IMR-90 (cell line): ENCODE measurements around the gene GRB10. TPM values are rescaled to one million over a fixed set of nuclear protein-coding genes. Genes with fewer than 3 reads are reported as not detected.

Experiments used
- ATAC-seq: fragments of 200-7000 bp; cut with Tn5 transposase; 2 replicates; pipeline ENCODE4 v1.9.1; 2020; ENCODE audit warnings: low read depth, mild to moderate bottlenecking, moderate library complexity
- BruUV-seq: library from RNA; stranded (reverse); fragments of 400-500 nt; replicated peaks from 2 replicates; lab custom pipeline; 2021; lab: Mats Ljungman, UMichigan
- CTCF ChIA-PET: fragments of 300-600 bp; formaldehyde crosslinking; extraction: SDS; loops from one replicate; lab custom pipeline; 2021; ENCODE audit warnings: antibody characterized with exemption; lab: Yijun Ruan, JAX
- POLR2A ChIA-PET: fragments of 300-600 bp; sonication (Branson Sonifier 250); formaldehyde crosslinking; loops from one replicate; lab custom pipeline; 2022; ENCODE audit warnings: antibody characterized with exemption; ENCODE audit not compliant: unreplicated experiment; lab: Charles Lee
- DNase-seq: peaks from one replicate; pipeline ENCODE4 v3.0.0; 2013
- H2AFZ ChIP-seq: replicated peaks from 2 replicates; pipeline ENCODE3; 2013; ENCODE audit warnings: low read length, mild to moderate bottlenecking; ENCODE audit not compliant: poor library complexity
- H2AK5ac ChIP-seq: 2 replicates; pipeline ENCODE4 v1.6.1; 2013; ENCODE audit warnings: low read depth, low read length, inconsistent platforms
- H2AK9ac ChIP-seq: replicated peaks from 2 replicates; pipeline ENCODE3; 2013; ENCODE audit warnings: mild to moderate bottlenecking, low read depth, low read length, moderate library complexity; ENCODE audit not compliant: poor library complexity
- H2BK120ac ChIP-seq: 2 replicates; pipeline ENCODE4 v1.6.1; 2013; ENCODE audit warnings: low read depth, low read length, inconsistent platforms
- H2BK15ac ChIP-seq: 3 replicates; pipeline ENCODE4 v1.6.1; 2013; ENCODE audit warnings: low read depth, low read length, inconsistent platforms
- H2BK20ac ChIP-seq: 2 replicates; pipeline ENCODE4 v1.6.1; 2013; ENCODE audit warnings: low read depth, mild to moderate bottlenecking, inconsistent platforms, low read length, moderate library complexity
- H2BK5ac ChIP-seq: 2 replicates; pipeline ENCODE4 v1.6.1; 2013; ENCODE audit warnings: mild to moderate bottlenecking, low read depth, low read length, inconsistent platforms; ENCODE audit not compliant: poor library complexity, severe bottlenecking
- H3K14ac ChIP-seq: replicated peaks from 2 replicates; pipeline ENCODE4 v1.6.1; 2013; ENCODE audit warnings: low read depth, low read length, inconsistent platforms
- H3K18ac ChIP-seq: 2 replicates; pipeline ENCODE4 v1.6.1; 2013; ENCODE audit warnings: low read depth, low read length, control low read depth
- H3K23ac ChIP-seq: 2 replicates; pipeline ENCODE4 v1.6.1; 2013; ENCODE audit warnings: low read depth, low read length, inconsistent platforms
- H3K27ac ChIP-seq: 2 replicates; pipeline ENCODE4 v1.5.1; 2013; ENCODE audit warnings: mild to moderate bottlenecking, control low read depth, low read length; ENCODE audit not compliant: insufficient read depth
- H3K27me3 ChIP-seq: 2 replicates; pipeline ENCODE4 v1.6.1; 2013; ENCODE audit warnings: low read length; ENCODE audit not compliant: control insufficient read depth, insufficient read depth
- H3K36me3 ChIP-seq: 2 replicates; pipeline ENCODE4 v1.6.1; 2013; ENCODE audit warnings: low read length, mixed read lengths; ENCODE audit not compliant: control insufficient read depth, insufficient read depth
- H3K4ac ChIP-seq: 2 replicates; pipeline ENCODE4 v1.6.1; 2013; ENCODE audit warnings: low read depth, low read length, inconsistent platforms
- H3K4me1 ChIP-seq: 2 replicates; pipeline ENCODE4 v1.6.1; 2013; ENCODE audit warnings: low read length, mixed read lengths; ENCODE audit not compliant: control insufficient read depth, insufficient read depth
- H3K4me2 ChIP-seq: 2 replicates; pipeline ENCODE4 v1.6.1; 2013; ENCODE audit warnings: low read depth, mild to moderate bottlenecking, control low read depth, low read length, moderate library complexity
- H3K4me3 ChIP-seq: 2 replicates; pipeline ENCODE4 v1.5.1; 2013; ENCODE audit warnings: low read depth, mild to moderate bottlenecking, control low read depth, low read length, moderate library complexity; ENCODE audit not compliant: insufficient read depth
- H3K56ac ChIP-seq: 2 replicates; pipeline ENCODE4 v1.6.1; 2013; ENCODE audit warnings: low read length, inconsistent platforms; ENCODE audit not compliant: insufficient read depth; ENCODE audit errors: extremely low read depth
- H3K79me1 ChIP-seq, 2 experiments: 2 replicates each; pipeline ENCODE4 v1.6.1; 2013; ENCODE audit warnings: low read length in 2 of 2, inconsistent platforms in 1 of 2, low read depth in 1 of 2
- H3K9ac ChIP-seq: 2 replicates; pipeline ENCODE4 v1.6.1; 2013; ENCODE audit warnings: low read depth, low read length, control low read depth
- H3K9me1 ChIP-seq: 2 replicates; pipeline ENCODE4 v1.6.1; 2013; ENCODE audit warnings: low read length, inconsistent platforms; ENCODE audit not compliant: insufficient read depth
- H3K9me3 ChIP-seq: 2 replicates; pipeline ENCODE4 v1.6.1; 2013; ENCODE audit warnings: low read length; ENCODE audit not compliant: control insufficient read depth, insufficient read depth
- H4K20me1 ChIP-seq: 2 replicates; pipeline ENCODE4 v1.6.1; 2013; ENCODE audit warnings: low read length, inconsistent platforms; ENCODE audit not compliant: insufficient read depth
- H4K5ac ChIP-seq: 2 replicates; pipeline ENCODE4 v1.6.1; 2013; ENCODE audit warnings: mild to moderate bottlenecking, low read depth, low read length, control low read depth
- H4K8ac ChIP-seq, 2 experiments: 2 replicates each; pipeline ENCODE4 v1.6.1; 2013; ENCODE audit warnings: low read depth in 2 of 2, low read length in 2 of 2, control low read depth in 1 of 2, inconsistent platforms in 1 of 2
- H4K91ac ChIP-seq: 2 replicates; pipeline ENCODE4 v1.6.1; 2013; ENCODE audit warnings: low read depth, low read length, inconsistent platforms; ENCODE audit not compliant: insufficient read depth
- BHLHE40 ChIP-seq: fragments of 150-350 bp; IDR thresholded peaks from 2 replicates; pipeline ENCODE4 v1.6.1; 2016; ENCODE audit warnings: mild to moderate bottlenecking, low read depth, low read length
- CEBPB ChIP-seq: IDR thresholded peaks from 2 replicates; pipeline ENCODE4 v1.6.1; 2012; ENCODE audit warnings: low read depth, low read length, improper control_type of control experiment
- CHD1 ChIP-seq: IDR thresholded peaks from 2 replicates; pipeline ENCODE4 v1.6.1; 2012; ENCODE audit warnings: low read depth, low read length, improper control_type of control experiment
- CTCF ChIP-seq: conservative IDR thresholded peaks from 2 replicates; pipeline ENCODE4 v1.5.1; 2012; ENCODE audit warnings: mild to moderate bottlenecking, low read depth, low read length, improper control_type of control experiment
- ELK1 ChIP-seq: fragments of 150-350 bp; IDR thresholded peaks from 2 replicates; pipeline ENCODE4 v1.6.1; 2016; ENCODE audit warnings: low read depth, mild to moderate bottlenecking, low read length, moderate library complexity, borderline replicate concordance
- MAFK ChIP-seq: IDR thresholded peaks from 2 replicates; pipeline ENCODE4 v1.6.1; 2012; ENCODE audit warnings: low read depth, low read length, improper control_type of control experiment
- MAZ ChIP-seq: IDR thresholded peaks from 2 replicates; pipeline ENCODE4 v1.6.1; 2012; ENCODE audit warnings: low read depth, mild to moderate bottlenecking, low read length, improper control_type of control experiment, moderate library complexity, borderline replicate concordance
- MXI1 ChIP-seq: IDR thresholded peaks from 2 replicates; pipeline ENCODE4 v1.6.1; 2012; ENCODE audit warnings: low read depth, mild to moderate bottlenecking, low read length, moderate library complexity, borderline replicate concordance
- POLR2A ChIP-seq: IDR thresholded peaks from 2 replicates; pipeline ENCODE4 v1.6.1; 2012; ENCODE audit warnings: mild to moderate bottlenecking, low read depth, low read length
- USF2 ChIP-seq: fragments of 150-350 bp; IDR thresholded peaks from 2 replicates; pipeline ENCODE4 v1.6.1; 2017; ENCODE audit warnings: mild to moderate bottlenecking, antibody characterized with exemption, low read length, low read depth
- WGBS, 2 experiments: methylation state at CpG; one replicate each; pipeline versions ENCODE4 v1.1.5 to v1.1.7; 2013; ENCODE audit warnings: missing lambda C conversion rate in 2 of 2; ENCODE audit not compliant: insufficient read length in 1 of 2; ENCODE audit errors: extremely low coverage in 2 of 2; 5-methylcytosine and 5-hydroxymethylcytosine counted together
- dilution Hi-C: fragments of 300-500 bp; cut with HindIII; formaldehyde crosslinking; loops from one replicate; pipeline ENCODE4 v1.14.3; 2018; ENCODE audit warnings: low sequenced_read_pairs; ENCODE audit not compliant: unreplicated experiment
- in situ Hi-C: fragments of 300-500 bp; cut with MboI; formaldehyde crosslinking; loops from 3 replicates; pipeline ENCODE4 v1.14.3; 2019; ENCODE audit warnings: low sequenced_read_pairs, inconsistent platforms, mixed read lengths
- intact Hi-C: fragments of 100-400 bp; cut with micrococcal nuclease; formaldehyde crosslinking; loops from 2 replicates; pipeline ENCODE4 v1.10.0; 2022
- polyA plus RNA-seq, 3 experiments: library from polyadenylated mRNA; depleted of rRNA; stranded (reverse); fragments of >200 nt; gene quantifications; 2 replicates each; pipeline ENCODE4 v1.2.3, GENCODE V29; 2012; ENCODE audit warnings: low replicate concordance in 1 of 3
- total RNA-seq: library from RNA; depleted of rRNA; stranded (reverse); fragments of >200 nt; gene quantifications from 2 replicates; pipeline ENCODE4 v1.2.3, GENCODE V29; 2012

Gene GRB10
- total and polyA plus RNA-seq, 2 of the 4 experiments (the other 2 are of a cell fraction): 6.3 to 15.1 TPM

- no peak overlapping the region for H4K5ac ChIP-seq
- in situ Hi-C loops: no loop called here
- 40% methylated on average over 1 of the region's 14 CpGs; no CpG with 5 or more reads in 1 of the 2 experiments for WGBS, 2 experiments
- peaks cover 47% of the 10 kb centered on the region for H3K27me3 ChIP-seq
- no peak overlapping the region for H3K4ac ChIP-seq
- no peaks in the 10 kb centered on the region; the same call in 1 of the 2 replicates for H3K9me1 ChIP-seq
- ChIA-PET CTCF (interaction anchor here (0.6 kb wide), 1 partner anchor 261 kb away, joined by 3 read pairs; no protein-coding TSS in a partner anchor), POLR2A (no interaction called here)
- no peak overlapping the region for H2BK120ac ChIP-seq
- H3K27ac ChIP-seq: no peak overlapping the region
- no peak overlapping the region for H2AK9ac ChIP-seq
- no peak overlapping the region for H3K18ac ChIP-seq
- no peaks in the 10 kb centered on the region for H3K36me3 ChIP-seq
- no peak overlapping the region for H4K91ac ChIP-seq
- no peak overlapping the region for H2AK5ac ChIP-seq
- BruUV-seq: no TSS peak
- no peak overlapping the region for H3K4me2 ChIP-seq
- no peak overlapping the region for H4K8ac ChIP-seq
- no peak for DNase-seq
- H3K4me3 ChIP-seq: no peak overlapping the region
- dilution Hi-C loops: no loop called here
- H3K9ac ChIP-seq: no peak overlapping the region
- no peak overlapping the region for H2BK5ac ChIP-seq
- no peak overlapping the region for H3K56ac ChIP-seq
- H3K4me1 ChIP-seq: no peaks in the 10 kb centered on the region
- no peaks in the 10 kb centered on the region for H3K9me3 ChIP-seq
- H3K14ac ChIP-seq: no peak overlapping the region
- H4K20me1 ChIP-seq: no peaks in the 10 kb centered on the region
- no peak overlapping the region for H3K23ac ChIP-seq
- no peak overlapping the region for H2BK15ac ChIP-seq
- no peak for TF ChIP-seq ELK1
- no peak for TF ChIP-seq BHLHE40
- no peak for TF ChIP-seq POLR2A
- no peak for TF ChIP-seq MAFK
- no peak for TF ChIP-seq MAZ
- TF ChIP-seq CTCF: no peak
- TF ChIP-seq CHD1: no peak
- TF ChIP-seq USF2: no peak
- no peak for TF ChIP-seq MXI1
- TF ChIP-seq CEBPB: no peak
- ATAC-seq: 0 out of 2 replicates have a peak, but pooled peaks have one; percentile 24
- no peak overlapping the region for H2BK20ac ChIP-seq
- intact Hi-C loops: no loop called here
- no peaks in the 10 kb centered on the region for H3K79me1 ChIP-seq
- H2AFZ ChIP-seq: no peak overlapping the region
Observed at GRCh38 chr7:50807026-50807730, 24.5 kb upstream of the GRB10 start.
